Stimulated activated CD4-positive, alpha-beta T cell treated with anti-CD3 and anti-CD28 coated beads, Interleukin-4, amount 100 ng/mL, for 1 hour (primary cell): ENCODE measurements around the gene PLCB4.

Experiments
- DNase-seq: peaks from one replicate; pipeline ENCODE4 v3.0.0-alpha.2; 2020

PLCB4 gene

GRCh38 chr20:9185511-9185910, 116.6 kb downstream of the PLCB4 start:
- DNase-seq: no peak

- no peak for DNase-seq
Measured at GRCh38 chr20:9186396-9186795, 117.5 kb downstream of the PLCB4 start.

- no peak for DNase-seq
Measured at GRCh38 chr20:9195031-9195430, 126.1 kb downstream of the PLCB4 start.

GRCh38 chr20:9196110-9196509, 127.2 kb downstream of the PLCB4 start:
- no peak for DNase-seq

- DNase-seq: no peak
Measured at GRCh38 chr20:9198460-9198859, 129.6 kb downstream of the PLCB4 start.

GRCh38 chr20:9200196-9200595, 131.3 kb downstream of the PLCB4 start:
- no peak for DNase-seq

GRCh38 chr20:9200620-9201019, 131.7 kb downstream of the PLCB4 start:
- DNase-seq: no peak

- DNase-seq: no peak
Measured at GRCh38 chr20:9202420-9203080, 133.7 kb downstream of the PLCB4 start.

GRCh38 chr20:9203081-9203447, 134.2 kb downstream of the PLCB4 start:
- no peak for DNase-seq

- DNase-seq: no peak
Measured at GRCh38 chr20:9204979-9205378, 136.1 kb downstream of the PLCB4 start.

- no peak for DNase-seq
Measured at GRCh38 chr20:9206486-9206885, 137.6 kb downstream of the PLCB4 start.

- no peak for DNase-seq
Measured at GRCh38 chr20:9207253-9207652, 138.4 kb downstream of the PLCB4 start.

GRCh38 chr20:9210356-9210755, 141.5 kb downstream of the PLCB4 start:
- DNase-seq: no peak

GRCh38 chr20:9211016-9211760, 142.3 kb downstream of the PLCB4 start:
- DNase-seq: no peak

- DNase-seq: no peak
Measured at GRCh38 chr20:9212735-9213134, 143.8 kb downstream of the PLCB4 start.

GRCh38 chr20:9214685-9215084, 145.8 kb downstream of the PLCB4 start:
- DNase-seq: no peak

GRCh38 chr20:9215539-9215938, 146.7 kb downstream of the PLCB4 start:
- DNase-seq: no peak

- DNase-seq: no peak
Measured at GRCh38 chr20:9218531-9218961, 149.7 kb downstream of the PLCB4 start.

- no peak for DNase-seq
Measured at GRCh38 chr20:9220874-9221547, 152.1 kb downstream of the PLCB4 start.

GRCh38 chr20:9223296-9223695, 154.4 kb downstream of the PLCB4 start:
- no peak for DNase-seq

GRCh38 chr20:9225879-9226278, 157.0 kb downstream of the PLCB4 start:
- DNase-seq: no peak

- no peak for DNase-seq
Measured at GRCh38 chr20:9227896-9228615, 159.2 kb downstream of the PLCB4 start.

- no peak for DNase-seq
Measured at GRCh38 chr20:9228774-9229450, 160.0 kb downstream of the PLCB4 start.
